ELF-1 (cell line): Measurements from ENCODE around the gene HLA-E.

ENCODE experiments used
- DNase-seq: peaks from one replicate; pipeline ENCODE4 v3.0.0-alpha.2; 2016; ENCODE audit warnings: low read depth, low spot score

The HLA-E gene

GRCh38 chr6:30541515-30542403 is 52.5 kb downstream of the HLA-E start:
- DNase-seq = peak; percentile 94

GRCh38 chr6:30542404-30542725 is 53.1 kb downstream of the HLA-E start:
- DNase-seq = no peak

GRCh38 chr6:30542915-30543314 is 53.6 kb downstream of the HLA-E start:
- no peak for DNase-seq
